NT2/D1 (cell line): ENCODE measurements around the gene VWA3A.
"Not testable (repeated sequence)": the region's sequence is repeated elsewhere in the genome, so short reads cannot be mapped to it uniquely, and the experiment has no call there.

Experiments used
- DNase-seq: peaks from one replicate; pipeline ENCODE4 v3.0.0-alpha.2; 2011; ENCODE audit warnings: low read depth, low spot score
- H3K27me3 ChIP-seq: 2 replicates; pipeline ENCODE4 v1.6.0; 2011; ENCODE audit warnings: mild to moderate bottlenecking; ENCODE audit not compliant: insufficient read length, insufficient read depth
- H3K36me3 ChIP-seq: 2 replicates; pipeline ENCODE4 v1.6.1; 2011; ENCODE audit warnings: mild to moderate bottlenecking, low read length, mixed read lengths; ENCODE audit not compliant: insufficient read depth, insufficient read length
- H3K4me1 ChIP-seq: 2 replicates; pipeline ENCODE4 v1.5.1; 2011; ENCODE audit not compliant: insufficient read depth, insufficient read length
- H3K4me3 ChIP-seq: 2 replicates; pipeline ENCODE4 v1.5.1; 2011; ENCODE audit warnings: low read depth; ENCODE audit not compliant: insufficient read length
- H3K9ac ChIP-seq: 2 replicates; pipeline ENCODE4 v1.6.0; 2011; ENCODE audit warnings: low read depth; ENCODE audit not compliant: insufficient read length
- H3K9me3 ChIP-seq: 2 replicates; pipeline ENCODE4 v1.5.1; 2011; ENCODE audit warnings: mild to moderate bottlenecking, low read length; ENCODE audit not compliant: insufficient read depth
- SUZ12 ChIP-seq: IDR thresholded peaks from 2 replicates; pipeline ENCODE4 v1.6.1; 2011; ENCODE audit not compliant: insufficient read length, insufficient read depth; ENCODE audit errors: extremely low read depth
- YY1 ChIP-seq: IDR thresholded peaks from 2 replicates; pipeline ENCODE4 v1.6.1; 2011; ENCODE audit not compliant: insufficient read length, insufficient read depth
- ZNF274 ChIP-seq: IDR thresholded peaks from 2 replicates; pipeline ENCODE4 v1.6.1; 2011; ENCODE audit warnings: mild to moderate bottlenecking, low read depth, low read length

Gene VWA3A

GRCh38 chr16:22123759-22124490, 31.6 kb downstream of the VWA3A start:
- H3K4me1 ChIP-seq: peaks cover 5% of the 10 kb centered on the region
- TF ChIP-seq ZNF274: no peak
- TF ChIP-seq YY1: no peak
- no peak for TF ChIP-seq SUZ12
- peak overlapping the region; percentile 28 for H3K9ac ChIP-seq
- H3K4me3 ChIP-seq: no peak overlapping the region
- H3K27me3 ChIP-seq: no peaks in the 10 kb centered on the region
- no peaks in the 10 kb centered on the region for H3K36me3 ChIP-seq
- no peaks in the 10 kb centered on the region for H3K9me3 ChIP-seq
- DNase-seq: no peak

GRCh38 chr16:22124583-22125284, 32.4 kb downstream of the VWA3A start:
- H3K9me3 ChIP-seq: no peaks in the 10 kb centered on the region
- H3K4me3 ChIP-seq: no peak overlapping the region
- H3K4me1 ChIP-seq: peaks cover 5% of the 10 kb centered on the region
- H3K36me3 ChIP-seq: no peaks in the 10 kb centered on the region
- TF ChIP-seq ZNF274 (no peak), SUZ12 (no peak), YY1 (no peak)
- DNase-seq: no peak
- no peaks in the 10 kb centered on the region for H3K27me3 ChIP-seq
- H3K9ac ChIP-seq: no peak overlapping the region

DNA sequence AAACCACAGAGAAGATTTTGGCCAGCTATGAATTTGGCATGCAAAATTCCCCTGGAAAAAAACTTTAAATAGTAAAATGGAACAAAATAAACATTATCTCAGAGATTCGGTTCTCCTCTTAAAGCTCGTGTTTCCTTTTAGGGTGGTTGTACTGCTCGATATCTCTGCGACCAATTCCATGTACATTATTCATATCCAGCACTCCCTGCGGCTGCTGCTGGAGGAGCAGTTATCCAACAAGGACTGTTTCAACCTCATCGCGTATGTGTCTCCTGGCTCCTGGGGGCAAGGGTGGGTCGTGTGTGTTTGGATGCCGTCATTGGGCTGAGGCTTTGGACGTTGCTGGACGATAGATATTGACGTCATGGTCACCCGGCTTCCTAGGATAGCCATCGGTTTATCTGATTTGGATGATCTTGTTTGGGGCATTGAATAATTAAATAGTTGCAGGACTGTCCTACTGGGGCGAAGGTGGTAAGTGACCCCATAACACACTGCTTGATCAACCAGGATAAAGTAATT, 33.8 kb downstream of the VWA3A start:
- H3K4me1 ChIP-seq: peaks cover 5% of the 10 kb centered on the region
- no peaks in the 10 kb centered on the region for H3K27me3 ChIP-seq
- no peak for DNase-seq
- H3K9ac ChIP-seq: no peak overlapping the region
- H3K36me3 ChIP-seq: no peaks in the 10 kb centered on the region
- no peak for TF ChIP-seq ZNF274
- no peak for TF ChIP-seq YY1
- no peak for TF ChIP-seq SUZ12
- H3K9me3 ChIP-seq: no peaks in the 10 kb centered on the region
- no peak overlapping the region for H3K4me3 ChIP-seq

- H3K4me3 ChIP-seq, DNase-seq, H3K4me1 ChIP-seq, H3K27me3 ChIP-seq, H3K9ac ChIP-seq, H3K9me3 ChIP-seq, H3K36me3 ChIP-seq: not testable (repeated sequence)
Observed at GRCh38 chr16:22128537-22128936, 36.2 kb downstream of the VWA3A start.

DNA sequence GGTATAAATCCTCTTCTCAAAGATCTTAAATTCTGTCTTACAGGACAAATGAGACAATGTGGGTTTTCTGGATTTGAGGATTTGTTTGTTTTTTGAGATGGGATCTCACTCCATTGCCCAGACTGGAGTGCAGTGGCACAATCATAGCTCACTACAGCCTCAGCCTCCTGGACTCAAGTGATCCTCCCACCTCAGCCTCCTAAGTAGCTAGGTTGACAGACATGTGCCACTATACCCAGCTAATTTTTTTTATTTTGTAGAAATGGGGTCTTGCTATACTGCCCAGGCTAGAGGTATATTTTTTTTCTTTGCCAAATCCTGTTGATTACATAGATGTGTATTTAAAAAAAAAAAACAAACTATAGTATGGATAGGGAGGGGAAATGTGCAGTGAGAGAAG, 38.2 kb downstream of the VWA3A start:
- no peaks in the 10 kb centered on the region for H3K27me3 ChIP-seq
- no peaks in the 10 kb centered on the region for H3K9me3 ChIP-seq
- DNase-seq: no peak
- H3K36me3 ChIP-seq: no peaks in the 10 kb centered on the region
- TF ChIP-seq YY1 (no peak), ZNF274 (no peak), SUZ12 (no peak)
- no peaks in the 10 kb centered on the region for H3K4me1 ChIP-seq
- no peak overlapping the region for H3K9ac ChIP-seq
- no peak overlapping the region for H3K4me3 ChIP-seq

GRCh38 chr16:22132801-22133200, 40.5 kb downstream of the VWA3A start:
- Histone ChIP-seq H3K4me3 (no peak overlapping the region), H3K9me3 (no peaks in the 10 kb centered on the region), H3K4me1 (peaks cover 1% of the 10 kb centered on the region), H3K27me3 (no peaks in the 10 kb centered on the region), H3K36me3 (no peaks in the 10 kb centered on the region), H3K9ac (peak overlapping the region; percentile 26)
- TF ChIP-seq SUZ12 (no peak), YY1 (no peak), ZNF274 (no peak)
- DNase-seq: no peak

DNA sequence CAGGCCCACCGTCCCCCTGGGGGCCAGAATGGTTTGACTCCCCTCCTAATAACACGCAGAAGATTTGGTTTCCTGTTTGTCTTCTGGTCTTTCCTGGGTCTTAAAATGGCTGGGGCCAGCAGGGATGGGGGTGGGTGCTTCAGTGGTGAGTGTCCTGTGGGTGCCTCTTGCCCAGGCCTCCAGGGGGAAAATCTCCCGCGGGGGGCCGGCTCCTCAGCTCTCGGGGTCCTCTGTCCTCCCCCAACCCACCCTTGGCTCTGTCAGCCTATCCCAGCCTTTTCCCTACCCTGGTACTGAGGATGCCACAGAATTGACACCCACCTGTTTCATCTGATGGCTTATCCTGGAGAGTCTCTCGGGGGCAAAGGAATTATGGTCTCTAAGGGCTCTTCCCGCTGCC, 46.1 kb downstream of the VWA3A start:
- Histone ChIP-seq H3K9me3 (no peaks in the 10 kb centered on the region), H3K4me1 (peaks cover 2% of the 10 kb centered on the region), H3K36me3 (no peaks in the 10 kb centered on the region), H3K27me3 (no peaks in the 10 kb centered on the region), H3K9ac (no peak overlapping the region), H3K4me3 (no peak overlapping the region)
- TF ChIP-seq SUZ12 (no peak), ZNF274 (no peak), YY1 (no peak)
- DNase-seq: no peak
